Activated naive CD8-positive, alpha-beta T cell (primary cell): ENCODE measurements around the gene ACOXL.

ENCODE experiments used
- H3K27ac Mint-ChIP-seq: one replicate; pipeline ENCODE4 v1.8.0; 2021; ENCODE audit warnings: mixed read lengths
- H3K27me3 Mint-ChIP-seq: one replicate; pipeline ENCODE4 v1.8.0; 2021; ENCODE audit warnings: mixed read lengths
- H3K36me3 Mint-ChIP-seq: one replicate; pipeline ENCODE4 v1.8.0; 2021; ENCODE audit warnings: mixed read lengths
- H3K4me1 Mint-ChIP-seq: one replicate; pipeline ENCODE4 v1.8.0; 2021; ENCODE audit warnings: low read depth, mixed read lengths
- H3K4me3 Mint-ChIP-seq: one replicate; pipeline ENCODE4 v1.8.0; 2021; ENCODE audit warnings: mild to moderate bottlenecking, mixed read lengths
- H3K9me3 Mint-ChIP-seq: one replicate; pipeline ENCODE4 v1.8.0; 2021; ENCODE audit warnings: low read depth, mixed read lengths

Gene ACOXL

GRCh38 chr2:111162718-111163331 lies 430.5 kb downstream of the ACOXL start:
- peaks cover 42% of the 10 kb centered on the region for H3K4me1 Mint-ChIP-seq
- H3K4me3 Mint-ChIP-seq, result no peak overlapping the region
- no peak overlapping the region for H3K27ac Mint-ChIP-seq

GRCh38 chr2:111164078-111164477 lies 431.7 kb downstream of the ACOXL start:
- H3K4me1 Mint-ChIP-seq, result peaks cover 44% of the 10 kb centered on the region

More at GRCh38 chr2:111162718-111163331, 430.5 kb downstream of the ACOXL start:
- Mint-ChIP-seq H3K36me3 (peaks cover 19% of the 10 kb centered on the region), H3K27me3 (no peaks in the 10 kb centered on the region), H3K9me3 (no peaks in the 10 kb centered on the region)

GRCh38 chr2:111165084-111165483 lies 432.7 kb downstream of the ACOXL start:
- H3K27ac Mint-ChIP-seq, result no peak overlapping the region
- H3K9me3 Mint-ChIP-seq, result no peaks in the 10 kb centered on the region
- H3K4me3 Mint-ChIP-seq, result no peak overlapping the region
- peaks cover 47% of the 10 kb centered on the region for H3K4me1 Mint-ChIP-seq
- H3K27me3 Mint-ChIP-seq, result no peaks in the 10 kb centered on the region
- peaks cover 15% of the 10 kb centered on the region for H3K36me3 Mint-ChIP-seq

More at GRCh38 chr2:111164078-111164477, 431.7 kb downstream of the ACOXL start:
- Mint-ChIP-seq H3K4me3 (no peak overlapping the region), H3K27ac (no peak overlapping the region), H3K36me3 (peaks cover 17% of the 10 kb centered on the region), H3K9me3 (no peaks in the 10 kb centered on the region), H3K27me3 (no peaks in the 10 kb centered on the region)

DNA sequence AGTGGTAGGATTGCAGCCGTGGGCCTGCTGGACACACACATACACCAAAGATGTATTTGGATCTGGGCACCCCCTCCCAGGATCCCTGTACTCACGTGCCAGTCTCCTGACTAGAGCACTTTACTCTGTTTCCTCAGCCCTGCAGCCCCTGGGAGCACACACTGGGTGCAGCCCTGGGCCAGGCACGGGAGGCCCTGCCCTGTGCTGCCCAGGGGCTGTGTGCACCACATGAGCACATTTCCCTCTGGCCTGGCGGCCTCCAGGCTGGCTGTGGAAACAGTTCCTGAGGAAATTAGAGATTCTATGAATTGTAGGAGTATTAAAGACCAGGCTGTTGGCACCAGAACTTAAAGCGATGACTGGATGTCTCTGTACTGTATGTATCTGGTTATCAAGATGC lies 433.7 kb downstream of the ACOXL start:
- peaks cover 11% of the 10 kb centered on the region for H3K36me3 Mint-ChIP-seq
- peaks cover 40% of the 10 kb centered on the region for H3K4me1 Mint-ChIP-seq
- no peaks in the 10 kb centered on the region for H3K27me3 Mint-ChIP-seq
- no peak overlapping the region for H3K4me3 Mint-ChIP-seq
- H3K9me3 Mint-ChIP-seq, result no peaks in the 10 kb centered on the region
- no peak overlapping the region for H3K27ac Mint-ChIP-seq

GRCh38 chr2:111167076-111167862 lies 434.9 kb downstream of the ACOXL start:
- no peak overlapping the region for H3K4me3 Mint-ChIP-seq
- H3K36me3 Mint-ChIP-seq, result peaks cover 11% of the 10 kb centered on the region
- no peak overlapping the region for H3K27ac Mint-ChIP-seq
- H3K9me3 Mint-ChIP-seq, result no peaks in the 10 kb centered on the region
- peaks cover 35% of the 10 kb centered on the region for H3K4me1 Mint-ChIP-seq
- no peaks in the 10 kb centered on the region for H3K27me3 Mint-ChIP-seq

GRCh38 chr2:111167863-111168162 lies 435.4 kb downstream of the ACOXL start:
- H3K36me3 Mint-ChIP-seq, result peaks cover 8% of the 10 kb centered on the region
- H3K4me1 Mint-ChIP-seq, result peaks cover 30% of the 10 kb centered on the region
- H3K4me3 Mint-ChIP-seq, result peak overlapping the region; percentile 13
- no peaks in the 10 kb centered on the region for H3K9me3 Mint-ChIP-seq
- H3K27me3 Mint-ChIP-seq, result no peaks in the 10 kb centered on the region
- H3K27ac Mint-ChIP-seq, result no peak overlapping the region
